DMS53 (cell line): Measurements from ENCODE around the gene PHF21A.

ENCODE experiments used
- DNase-seq: peaks from one replicate; lab custom pipeline; 2025; lab: John Stamatoyannopoulos, UW

Gene PHF21A

GRCh38 chr11:45902452-45903380, 218.5 kb downstream of the PHF21A start:
- no peak for DNase-seq

GRCh38 chr11:45901626-45902025, 219.6 kb downstream of the PHF21A start:
- DNase-seq: no peak

- no peak for DNase-seq
Observed at GRCh38 chr11:45900916-45901617, 220.2 kb downstream of the PHF21A start.

- DNase-seq: peak; percentile 16
Observed at GRCh38 chr11:45900175-45900800, 221.0 kb downstream of the PHF21A start.

- peak; percentile 94 for DNase-seq
Observed at GRCh38 chr11:45899448-45900174, 221.6 kb downstream of the PHF21A start.

- no peak for DNase-seq
Observed at GRCh38 chr11:45899086-45899447, 222.2 kb downstream of the PHF21A start.

GRCh38 chr11:45897556-45897955, 223.7 kb downstream of the PHF21A start:
- peak; percentile 37 for DNase-seq

- peak; percentile 82 for DNase-seq
Observed at GRCh38 chr11:45896422-45896984, 224.8 kb downstream of the PHF21A start.

GRCh38 chr11:45895553-45896259, 225.5 kb downstream of the PHF21A start:
- DNase-seq: peak; percentile 33

GRCh38 chr11:45894555-45895247, 226.6 kb downstream of the PHF21A start:
- DNase-seq: no peak

- no peak for DNase-seq
Observed at GRCh38 chr11:45892856-45893255, 228.4 kb downstream of the PHF21A start.

- DNase-seq: no peak
Observed at GRCh38 chr11:45890886-45891550, 230.2 kb downstream of the PHF21A start.

- no peak for DNase-seq
Observed at GRCh38 chr11:45889966-45890365, 231.3 kb downstream of the PHF21A start.

GRCh38 chr11:45889555-45889954, 231.7 kb downstream of the PHF21A start:
- DNase-seq: no peak

GRCh38 chr11:45887587-45887986, 233.7 kb downstream of the PHF21A start:
- DNase-seq: no peak

GRCh38 chr11:45886816-45887520, 234.3 kb downstream of the PHF21A start:
- no peak for DNase-seq

- DNase-seq: peak; percentile 63
Observed at GRCh38 chr11:45885921-45886721, 235.1 kb downstream of the PHF21A start.

GRCh38 chr11:45885274-45885920, 235.9 kb downstream of the PHF21A start, which contains the start of gene MAPK8IP1:
Gene MAPK8IP1 (plus strand): TSS chr11:45885651. CDS start chr11:45885821, 170 bp downstream.
- peak; percentile 90 for DNase-seq
